GM13976 (cell line): ENCODE data around the gene SLC9A8.

ENCODE experiments used
- DNase-seq: peaks from one replicate; pipeline ENCODE4 v3.0.0; 2012; ENCODE audit warnings: low spot score
- CTCF ChIP-seq: IDR thresholded peaks from 2 replicates; pipeline ENCODE4 v1.5.1; 2012; ENCODE audit warnings: borderline replicate concordance, mild to moderate bottlenecking; ENCODE audit not compliant: insufficient read depth; ENCODE audit errors: extremely low read depth, missing control alignments, control extremely low read depth
- in situ Hi-C: fragments of 300-500 bp; cut with MboI; formaldehyde crosslinking; loops from one replicate; pipeline ENCODE4 v1.12.0; 2022; ENCODE audit warnings: low sequenced_read_pairs, mixed read lengths, inconsistent platforms; ENCODE audit not compliant: unreplicated experiment

The SLC9A8 gene

GRCh38 chr20:49851231-49851705, 38.6 kb downstream of the SLC9A8 start:
- DNase-seq: no peak
- in situ Hi-C loops: loop anchor here (25.0 kb wide), 1 partner anchor 514 kb away; no protein-coding TSS in a partner anchor
- no peak for TF ChIP-seq CTCF

DNA sequence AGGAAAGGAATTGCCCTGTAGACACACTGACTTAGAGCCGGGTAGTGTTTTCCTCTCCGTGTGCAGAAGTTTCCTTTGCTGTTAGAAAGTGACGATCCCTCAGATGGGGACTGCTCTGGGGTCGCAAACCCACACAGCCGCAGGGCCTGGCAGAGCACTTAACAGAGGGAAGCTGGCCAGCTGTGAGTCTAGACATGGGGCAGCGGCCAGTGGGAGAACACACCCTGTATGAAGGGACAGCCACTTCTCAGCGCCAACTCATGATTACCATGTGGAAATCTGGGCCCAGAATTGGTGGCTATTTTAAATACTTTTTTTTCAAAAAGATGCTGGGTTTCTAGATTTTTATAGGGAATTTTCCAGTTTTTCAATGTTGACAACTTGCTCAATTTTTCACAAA, 39.4 kb downstream of the SLC9A8 start:
- TF ChIP-seq CTCF: no peak
- no peak for DNase-seq
- in situ Hi-C loops: loop anchor here (25.0 kb wide), 1 partner anchor 515 kb away; no protein-coding TSS in a partner anchor

- in situ Hi-C loops: loop anchor here (25.0 kb wide), 1 partner anchor 515 kb away; no protein-coding TSS in a partner anchor
- no peak for DNase-seq
- TF ChIP-seq CTCF: no peak
These were observed 40.0 kb downstream of the SLC9A8 start for GRCh38 chr20:49852522-49853080.

DNA sequence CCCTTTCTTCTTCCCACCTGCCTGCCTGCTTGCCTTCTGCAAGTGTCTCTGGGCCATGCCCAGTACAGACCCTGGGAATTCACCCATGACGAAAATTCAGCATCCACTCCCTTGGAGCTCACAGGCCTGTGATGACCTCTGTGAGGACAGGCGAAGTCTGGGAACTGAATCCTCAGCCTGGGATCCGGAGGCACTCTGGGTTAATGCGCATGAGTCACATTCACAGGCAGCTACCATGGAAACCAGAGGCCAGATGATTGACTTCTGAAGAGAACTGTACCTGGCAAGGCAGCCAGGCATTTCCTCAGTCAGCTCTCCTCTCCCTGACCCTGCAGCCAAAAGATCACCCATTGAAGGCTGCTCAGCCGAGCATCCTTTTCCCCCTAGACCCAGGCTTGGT, 41.0 kb downstream of the SLC9A8 start:
- in situ Hi-C loops: loop anchor here (25.0 kb wide), 1 partner anchor 516 kb away; no protein-coding TSS in a partner anchor
- TF ChIP-seq CTCF: no peak
- no peak for DNase-seq

GRCh38 chr20:49854190-49854875, 41.7 kb downstream of the SLC9A8 start:
- no peak for TF ChIP-seq CTCF
- no peak for DNase-seq
- in situ Hi-C loops: loop anchor here (25.0 kb wide), 1 partner anchor 517 kb away; no protein-coding TSS in a partner anchor

- no peak for DNase-seq
- in situ Hi-C loops: loop anchor here (25.0 kb wide), 1 partner anchor 520 kb away; no protein-coding TSS in a partner anchor
- TF ChIP-seq CTCF: no peak
These were observed 44.3 kb downstream of the SLC9A8 start for GRCh38 chr20:49856904-49857303.
